HepG2 (cell line): ENCODE results near the gene SYNDIG1. TPM values are rescaled to one million over a fixed set of nuclear protein-coding genes. Genes with fewer than 3 reads are reported as not detected.

Experiments
- ATAC-seq: fragments of 200-7000 bp; cut with Tn5 transposase; 3 replicates; pipeline ENCODE4 v1.9.1; 2020; ENCODE audit warnings: mild to moderate bottlenecking, moderate library complexity
- BruUV-seq: library from RNA; stranded (reverse); fragments of 400-500 nt; replicated peaks from 2 replicates; lab custom pipeline; 2021; lab: Mats Ljungman, UMichigan
- CTCF ChIA-PET: fragments of 300-600 bp; formaldehyde crosslinking; extraction: SDS; loops from one replicate; lab custom pipeline; 2021; ENCODE audit warnings: low total read pairs, inconsistent platforms, low intra/inter-chr PET ratio; lab: Yijun Ruan, JAX
- POLR2A ChIA-PET: fragments of 350-600 bp; sonication (Branson Sonifier 250); formaldehyde crosslinking; loops from one replicate; lab custom pipeline; 2020; ENCODE audit warnings: antibody characterized with exemption, inconsistent platforms; lab: Yijun Ruan, JAX
- DNase-seq: peaks from one replicate; pipeline ENCODE4 v3.0.0-alpha.2; 2015; ENCODE audit warnings: low spot score
- FAIRE-seq: peaks from 3 replicates; lab custom pipeline; 2011; peaks lifted over from hg19 to GRCh38; lab: Jason Lieb, UNC
- H2AFZ ChIP-seq: one replicate; pipeline ENCODE4 v1.6.1; 2011; ENCODE audit warnings: low read length, inconsistent platforms
- H3K27ac ChIP-seq: fragments of 300-600 bp; 3 replicates; pipeline ENCODE4 v1.8.0; 2011; ENCODE audit warnings: mixed run types, mild to moderate bottlenecking, mixed read lengths, low read length, inconsistent platforms; ENCODE audit not compliant: insufficient read depth; ENCODE audit errors: extremely low read length
- H3K27me3 ChIP-seq, 2 experiments: fragments of 200-600 bp in 1 of 2; 2 replicates in 1 of 2; 3 replicates in 1 of 2; pipeline versions ENCODE4 v1.6.0 to v1.8.0; 2011; ENCODE audit warnings: low read length in 2 of 2, mild to moderate bottlenecking in 2 of 2, moderate library complexity in 2 of 2, inconsistent platforms in 1 of 2; ENCODE audit not compliant: insufficient read depth in 2 of 2, control insufficient read depth in 1 of 2
- H3K36me3 ChIP-seq, 2 experiments: fragments of 200-600 bp in 1 of 2; replicated peaks in 1 of 2; 2 replicates in 1 of 2; 3 replicates in 1 of 2; pipeline versions ENCODE4 v1.5.1 to v1.8.0; 2011; ENCODE audit warnings: low read length in 2 of 2, inconsistent platforms in 1 of 2; ENCODE audit not compliant: insufficient read depth in 2 of 2, control insufficient read depth in 1 of 2
- H3K4me1 ChIP-seq: 2 replicates; pipeline ENCODE4 v1.5.1; 2012; ENCODE audit warnings: low read length, inconsistent platforms; ENCODE audit not compliant: insufficient read depth
- H3K4me2 ChIP-seq: 2 replicates; pipeline ENCODE4 v1.6.0; 2011; ENCODE audit warnings: low read depth, low read length, inconsistent platforms
- H3K4me3 ChIP-seq, 3 experiments: fragments of 200-600 bp in 1 of 3; sonication (generic), shearing (Covaris generic) in 1 of 3; replicated peaks in 1 of 3; 2 replicates each; pipeline ENCODE4 v1.5.1; 2011 to 2016; ENCODE audit warnings: low read length in 3 of 3, inconsistent platforms in 2 of 3, low read depth in 2 of 3, mild to moderate bottlenecking in 2 of 3, control low read depth in 1 of 3, mixed read lengths in 1 of 3; ENCODE audit not compliant: insufficient read depth in 1 of 3
- H3K79me2 ChIP-seq: one replicate; pipeline ENCODE4 v1.6.1; 2011; ENCODE audit warnings: low read length, inconsistent platforms; ENCODE audit not compliant: insufficient read depth
- H3K9ac ChIP-seq: 2 replicates; pipeline ENCODE4 v1.6.0; 2011; ENCODE audit warnings: mild to moderate bottlenecking, low read depth, low read length, inconsistent platforms; ENCODE audit not compliant: insufficient read depth
- H3K9me3 ChIP-seq: 2 replicates; pipeline ENCODE4 v1.5.1; 2012; ENCODE audit warnings: mild to moderate bottlenecking, low read length
- H4K20me1 ChIP-seq: 2 replicates; pipeline ENCODE4 v1.6.0; 2011; ENCODE audit warnings: inconsistent platforms, mild to moderate bottlenecking, low read length, moderate library complexity; ENCODE audit not compliant: insufficient read depth
- AKAP8 ChIP-seq: sonication (generic); formaldehyde crosslinking; IDR thresholded peaks from 2 replicates; pipeline ENCODE4 v1.5.1; 2020; ENCODE audit warnings: mild to moderate bottlenecking, missing genetic modification reagents
- ATF5 ChIP-seq: sonication (generic); formaldehyde crosslinking; IDR thresholded peaks from 2 replicates; pipeline ENCODE4 v1.4.0; 2020; ENCODE audit warnings: mild to moderate bottlenecking, low read depth, missing genetic modification reagents
- ESRRA ChIP-seq: sonication (generic); formaldehyde crosslinking; IDR thresholded peaks from 2 replicates; pipeline ENCODE4 v1.5.1; 2020; ENCODE audit warnings: mild to moderate bottlenecking, low read depth, missing genetic modification reagents
- HNF4G ChIP-seq, 2 experiments: sonication (generic) in 1 of 2; formaldehyde crosslinking in 1 of 2; IDR thresholded peaks; 2 replicates each; pipeline versions ENCODE4 v1.4.0 to v1.6.1; 2011 to 2020; ENCODE audit warnings: borderline replicate concordance in 2 of 2, low read depth in 2 of 2, mild to moderate bottlenecking in 2 of 2, low read length in 1 of 2, missing genetic modification reagents in 1 of 2, moderate library complexity in 1 of 2
- RERE ChIP-seq: IDR thresholded peaks from 2 replicates; pipeline ENCODE4 v1.6.1; 2016; ENCODE audit warnings: low read depth, missing genetic modification reagents, missing compliant biosample characterization
- ZNF580 ChIP-seq: IDR thresholded peaks from 2 replicates; pipeline ENCODE4 v1.6.1; 2016; ENCODE audit warnings: low read depth, borderline replicate concordance
- WGBS: methylation state at CpG from one replicate; pipeline ENCODE4 v1.1.6; 2017; ENCODE audit warnings: low lambda C conversion rate; 5-methylcytosine and 5-hydroxymethylcytosine counted together
- in situ Hi-C: cut with HindIII; loops from 2 replicates; pipeline ENCODE4 v1.10.0; 2017; ENCODE audit warnings: low pct_unique_long_range_greater_than_20kb; ENCODE audit not compliant: extremely low pct_ligation_motif_present
- intact Hi-C: fragments of 100-400 bp; cut with micrococcal nuclease; formaldehyde crosslinking; loops from one replicate; pipeline ENCODE4 v1.10.0; 2022; ENCODE audit not compliant: unreplicated experiment
- polyA plus RNA-seq, 8 experiments: library from polyadenylated mRNA; depleted of rRNA in 3 of 8; stranded (reverse) in 7 of 8; unstranded in 1 of 8; fragments of >200 nt; fragmentation: Illumina TruSeq in 4 of 8; extraction: Trizol in 4 of 8; gene quantifications; 2 replicates each; pipeline versions ENCODE4 v1.2.1 to v1.2.3, GENCODE V29; 2011 to 2016; ENCODE audit warnings: low read depth in 4 of 8, missing spikeins in 1 of 8, mixed read lengths in 1 of 8; ENCODE audit not compliant: insufficient read depth in 1 of 8
- total RNA-seq, 5 experiments: library from RNA; depleted of rRNA; stranded (reverse); fragments of >200 nt; fragmentation: Illumina TruSeq; extraction: Trizol; gene quantifications; 2 replicates each; pipeline ENCODE4 v1.2.3, GENCODE V29; 2016; ENCODE audit warnings: low read depth in 1 of 5

Gene SYNDIG1
- total and polyA plus RNA-seq, 2 of the 13 experiments (the other 11 are each of a cell fraction or from before 2014, with no cell fraction given): not detected

- TF ChIP-seq RERE (CRISPR knock-in tag): no peak
Observed at GRCh38 chr20:24609757-24610156, 140.3 kb downstream of the SYNDIG1 start (continued).

- intact Hi-C loops: no loop called here
- ChIA-PET CTCF (no interaction called here), POLR2A (no interaction called here)
- no peak overlapping the region for H3K9ac ChIP-seq
- H3K27ac ChIP-seq: no peak overlapping the region
- ATAC-seq (no peak), FAIRE-seq (no peak), DNase-seq (no peak)
- H2AFZ ChIP-seq: no peak overlapping the region
- TF ChIP-seq HNF4G (IDR thresholded peaks at IDR 0.05; ENCODE audit: borderline replicate concordance, low read depth, low read length) (no peak), HNF4G (CRISPR knock-in tag; IDR thresholded peaks at IDR 0.05; ENCODE audit: borderline replicate concordance, low read depth) (no peak), ZNF580 (CRISPR knock-in tag) (no peak), ESRRA (CRISPR knock-in tag) (no peak), AKAP8 (no peak), ATF5 (no peak)
- no peaks in the 10 kb centered on the region for H4K20me1 ChIP-seq
- H3K9me3 ChIP-seq: no peaks in the 10 kb centered on the region
- H3K4me2 ChIP-seq: no peak overlapping the region
- no peak overlapping the region for H3K4me3 ChIP-seq
- BruUV-seq: no TSS peak
- no peaks in the 10 kb centered on the region for H3K79me2 ChIP-seq
- 21% methylated on average over 16 of the region's 16 CpGs for WGBS
- H3K4me1 ChIP-seq: no peaks in the 10 kb centered on the region
- H3K27me3 ChIP-seq: peaks cover 3 to 17% of the 10 kb centered on the region in 2 experiments; a peak in 3 of 5 replicates
- no peaks in the 10 kb centered on the region for H3K36me3 ChIP-seq
- in situ Hi-C loops: no loop called here
Observed at GRCh38 chr20:24610341-24611115, 141.1 kb downstream of the SYNDIG1 start.
